Measurements from ENCODE around the gene LGALS13.

- no peak for TF ChIP-seq CTCF (IDR thresholded peaks at IDR 0.05; ENCODE audit: poor library complexity)
- TF ChIP-seq EZH2 (IDR thresholded peaks at IDR 0.05; ENCODE audit: borderline replicate concordance) = no peak
These were observed 33.7 kb upstream of the LGALS13 start for GRCh38 chr19:39568604-39569003.
